ENCODE data around the gene DCST2.

- TF ChIP-seq CTCF (IDR thresholded peaks at IDR 0.05), result no peak
- no peak for TF ChIP-seq POLR2A (IDR thresholded peaks at IDR 0.05)
These were observed 24.3 kb downstream of the DCST2 start for GRCh38 chr1:155009221-155009711.
